Gastroesophageal sphincter (tissue), 3 donors: Measurements from ENCODE around the gene TMEM63A.

Experiments
- POLR2A ChIP-seq, 2 donors: fragments of 450-650 bp; IDR thresholded peaks; one replicate each; pipeline ENCODE4 v1.6.1; 2017; ENCODE audit warnings: antibody characterized with exemption in 2 of 2, mild to moderate bottlenecking in 2 of 2, moderate library complexity in 1 of 2
- TF ChIP-seq, protein P1 (sequence below), 4 experiments: fragments of 200-600 bp in 2 of 4; fragments of 450-650 bp in 2 of 4; sonication (generic) in 1 of 4; IDR thresholded peaks; one replicate each; pipeline ENCODE4 v1.5.1; 2017 to 2019; ENCODE audit warnings: antibody characterized with exemption in 4 of 4, mild to moderate bottlenecking in 2 of 4, moderate library complexity in 2 of 4

DNA sequence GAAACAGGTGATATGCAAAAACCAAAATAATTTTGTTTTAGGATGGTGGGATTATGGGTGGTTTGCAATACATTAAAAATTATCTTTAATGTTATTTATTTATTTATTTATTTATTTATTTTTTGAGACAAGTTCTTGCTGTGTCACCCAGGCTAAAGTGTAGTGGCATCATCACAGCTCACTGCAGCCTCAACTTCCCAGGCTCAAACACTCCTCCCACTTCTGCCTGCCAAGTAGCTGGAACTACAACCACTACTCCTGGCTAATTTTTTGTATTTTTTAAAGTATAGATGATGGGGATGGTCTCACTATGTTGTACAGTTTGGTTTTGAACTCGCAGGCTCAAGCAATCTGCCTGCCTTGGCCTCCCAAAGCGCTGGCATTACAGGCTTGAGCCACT lies 48.4 kb upstream of the TMEM63A start:
- no peak for TF ChIP-seq POLR2A (IDR thresholded peaks at IDR 0.05)
- TF ChIP-seq, protein P1, sequence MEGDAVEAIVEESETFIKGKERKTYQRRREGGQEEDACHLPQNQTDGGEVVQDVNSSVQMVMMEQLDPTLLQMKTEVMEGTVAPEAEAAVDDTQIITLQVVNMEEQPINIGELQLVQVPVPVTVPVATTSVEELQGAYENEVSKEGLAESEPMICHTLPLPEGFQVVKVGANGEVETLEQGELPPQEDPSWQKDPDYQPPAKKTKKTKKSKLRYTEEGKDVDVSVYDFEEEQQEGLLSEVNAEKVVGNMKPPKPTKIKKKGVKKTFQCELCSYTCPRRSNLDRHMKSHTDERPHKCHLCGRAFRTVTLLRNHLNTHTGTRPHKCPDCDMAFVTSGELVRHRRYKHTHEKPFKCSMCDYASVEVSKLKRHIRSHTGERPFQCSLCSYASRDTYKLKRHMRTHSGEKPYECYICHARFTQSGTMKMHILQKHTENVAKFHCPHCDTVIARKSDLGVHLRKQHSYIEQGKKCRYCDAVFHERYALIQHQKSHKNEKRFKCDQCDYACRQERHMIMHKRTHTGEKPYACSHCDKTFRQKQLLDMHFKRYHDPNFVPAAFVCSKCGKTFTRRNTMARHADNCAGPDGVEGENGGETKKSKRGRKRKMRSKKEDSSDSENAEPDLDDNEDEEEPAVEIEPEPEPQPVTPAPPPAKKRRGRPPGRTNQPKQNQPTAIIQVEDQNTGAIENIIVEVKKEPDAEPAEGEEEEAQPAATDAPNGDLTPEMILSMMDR (IDR thresholded peaks at IDR 0.05) = no peak
